BLaER1 treated with 17β-estradiol and CSF1 and Interleukin-3, amounts not matched to agents 10 nM and 100 nM (cell line): ENCODE data around the gene MTPN.

Source experiments
- H3K27ac ChIP-seq, 11 experiments: shearing (Covaris generic); formaldehyde crosslinking; 2 replicates each; pipeline ENCODE4 v1.8.1; 2022
- H3K27me3 ChIP-seq, 11 experiments: shearing (Covaris generic); formaldehyde crosslinking; 2 replicates each; pipeline ENCODE4 v1.8.1; 2022
- H3K36me3 ChIP-seq, 11 experiments: shearing (Covaris generic); formaldehyde crosslinking; 2 replicates each; pipeline ENCODE4 v1.8.1; 2022
- H3K4me1 ChIP-seq, 10 experiments: shearing (Covaris generic); formaldehyde crosslinking; 2 replicates each; pipeline ENCODE4 v1.8.1; 2022
- H3K4me2 ChIP-seq, 11 experiments: shearing (Covaris generic); formaldehyde crosslinking; 2 replicates each; pipeline ENCODE4 v1.8.1; 2022
- H3K4me3 ChIP-seq, 10 experiments: shearing (Covaris generic); formaldehyde crosslinking; 2 replicates each; pipeline ENCODE4 v1.8.1; 2022
- H3K9ac ChIP-seq, 11 experiments: shearing (Covaris generic); formaldehyde crosslinking; 2 replicates each; pipeline ENCODE4 v1.8.1; 2022
- H3K9me3 ChIP-seq, 11 experiments: shearing (Covaris generic); formaldehyde crosslinking; replicated peaks in 1 of 11; 2 replicates each; pipeline ENCODE4 v1.8.1; 2022
- H4K20me1 ChIP-seq, 11 experiments: shearing (Covaris generic); formaldehyde crosslinking; 2 replicates each; pipeline ENCODE4 v1.8.1; 2022
- Cebpa-rat ChIP-seq, 11 experiments: shearing (Covaris generic); IDR thresholded peaks; 2 replicates each; pipeline ENCODE4 v1.8.1; 2022

Gene MTPN

DNA sequence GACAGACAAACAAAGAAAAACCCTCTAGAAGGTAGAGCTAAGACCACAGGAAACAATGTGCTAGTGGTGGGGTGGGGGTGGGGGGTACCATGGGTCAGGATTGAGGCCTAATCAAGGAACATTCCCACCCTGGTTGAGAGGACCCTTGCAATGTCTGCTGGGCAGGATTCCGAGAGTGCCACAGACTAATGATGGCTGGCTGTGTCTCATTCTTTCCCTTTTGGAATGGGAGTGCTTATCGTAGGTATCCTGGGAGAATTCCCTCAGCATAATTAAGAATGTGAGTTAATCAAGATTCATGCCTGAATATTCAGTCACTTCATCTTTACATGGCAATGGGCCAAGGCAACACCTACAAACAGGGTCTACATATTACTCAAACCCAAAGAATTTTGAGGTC is 14.7 kb upstream of the MTPN start:
- H3K4me3 ChIP-seq, result no peak overlapping the region
- peaks cover 0 to 29% (median 0%) of the 10 kb centered on the region in 10 experiments; a peak in 7 of 20 replicates for H3K4me1 ChIP-seq
- H3K36me3 ChIP-seq, result no peaks in the 10 kb centered on the region
- H3K4me2 ChIP-seq, result no peak overlapping the region
- H4K20me1 ChIP-seq, result no peaks in the 10 kb centered on the region
- H3K9me3 ChIP-seq, result peaks cover 0 to 2% (median 0%) of the 10 kb centered on the region in 11 experiments; a peak in 3 of 22 replicates
- TF ChIP-seq Cebpa-rat (IDR thresholded peaks at IDR 0.05), result no peak
- no peaks in the 10 kb centered on the region for H3K27me3 ChIP-seq
- H3K9ac ChIP-seq, result no peak overlapping the region
- H3K27ac ChIP-seq, result no peak overlapping the region

DNA sequence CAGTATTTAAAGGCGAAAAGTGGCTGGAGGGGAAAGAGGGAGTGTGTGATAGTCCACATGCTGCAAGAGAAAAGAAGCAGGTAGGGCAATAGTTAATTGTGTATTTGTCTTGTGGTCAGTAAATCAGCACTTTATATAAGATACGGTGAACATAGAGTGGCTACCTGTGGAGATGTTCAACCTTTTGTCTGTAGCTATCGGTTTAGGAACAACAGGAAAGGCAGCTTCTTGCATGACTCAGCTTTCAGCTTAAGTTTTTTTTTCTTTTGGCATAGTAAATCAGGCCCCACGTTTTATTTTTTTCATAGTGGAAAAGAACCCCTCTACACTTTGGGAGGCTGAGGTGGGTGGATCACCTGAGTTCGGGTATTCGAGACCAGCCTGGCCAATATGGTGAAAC is 14.2 kb upstream of the MTPN start:
- Histone ChIP-seq H3K4me3 (no peak overlapping the region), H3K9ac (no peak overlapping the region), H3K9me3 (peaks cover 3 to 7% (median 5%) of the 10 kb centered on the region in 11 experiments; a peak in 10 of 22 replicates), H3K27ac (no peak overlapping the region), H3K4me2 (peak overlapping the region in 2 of 11 experiments; percentile 57 to 70; a peak in 2 of 22 replicates), H4K20me1 (no peaks in the 10 kb centered on the region), H3K36me3 (no peaks in the 10 kb centered on the region), H3K27me3 (no peaks in the 10 kb centered on the region), H3K4me1 (peaks cover 0 to 29% (median 0%) of the 10 kb centered on the region in 10 experiments; a peak in 7 of 20 replicates)
- TF ChIP-seq Cebpa-rat (IDR thresholded peaks at IDR 0.05), result no peak

DNA sequence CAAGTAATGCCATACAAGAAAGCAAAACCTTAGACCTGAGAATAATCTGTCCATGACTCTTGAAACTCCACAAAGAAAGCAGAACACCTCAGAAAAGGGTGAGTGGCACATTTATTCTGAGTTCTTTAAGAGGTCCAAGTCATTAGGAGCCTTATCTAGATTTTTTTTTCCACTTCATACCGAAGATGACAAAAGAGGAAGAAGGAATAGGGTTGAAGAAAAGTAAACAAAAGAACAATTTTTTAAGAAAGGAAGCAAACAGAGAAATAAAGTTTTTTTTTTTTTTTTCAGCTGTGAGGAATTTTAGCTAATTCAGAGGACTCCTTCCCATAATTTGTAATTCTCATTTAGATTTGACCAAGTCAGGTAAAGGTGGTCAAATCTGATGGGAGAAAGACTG is 13.1 kb upstream of the MTPN start:
- peak overlapping the region in 3 of 11 experiments; percentile 29 to 70 (median 57); a peak in 3 of 22 replicates for H3K4me2 ChIP-seq

DNA sequence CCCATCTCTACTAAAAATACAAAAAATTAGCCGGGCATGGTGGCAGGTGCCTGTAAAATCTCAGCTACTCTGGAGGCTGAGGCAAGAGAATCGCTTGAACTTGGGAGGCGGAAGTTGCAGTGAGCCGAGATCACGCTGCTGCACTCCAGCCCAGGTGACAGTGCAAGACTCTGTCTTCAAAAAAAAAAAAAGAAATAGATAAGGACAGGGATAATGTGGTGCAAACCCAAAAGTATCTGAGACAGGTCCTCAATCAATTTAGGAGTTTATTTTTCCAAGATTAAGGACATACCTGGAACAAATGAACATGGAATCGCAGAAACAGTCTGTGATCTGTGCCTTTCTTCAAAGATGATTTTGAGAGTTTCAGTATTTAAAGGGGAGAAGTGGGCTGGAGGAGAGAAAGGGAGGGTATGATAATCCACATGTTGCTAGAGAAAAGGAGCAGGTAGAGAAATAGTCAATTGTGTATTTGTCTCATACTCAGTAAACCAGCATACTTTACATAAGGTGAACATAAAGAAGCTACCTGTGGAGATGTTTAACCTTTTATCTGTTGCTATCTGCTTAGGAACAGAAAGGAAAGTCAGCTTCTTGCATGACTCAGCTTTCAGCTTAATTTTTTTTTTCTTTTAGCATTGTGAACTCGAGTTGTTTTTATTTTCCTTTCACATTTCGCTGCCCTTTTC is 4.9 kb upstream of the MTPN start:
- Histone ChIP-seq H3K4me2 (peak overlapping the region in 4 of 11 experiments; percentile 67 to 86 (median 76); a peak in 8 of 22 replicates), H3K9me3 (peaks cover 4 to 24% (median 14%) of the 10 kb centered on the region in 11 experiments; a peak in 12 of 22 replicates), H3K27me3 (no peaks in the 10 kb centered on the region), H3K4me1 (peaks cover 5 to 56% (median 22%) of the 10 kb centered on the region in 10 experiments; a peak in 17 of 20 replicates), H3K27ac (peak overlapping the region in 2 of 11 experiments; percentile 73 to 85; a peak in 4 of 22 replicates), H4K20me1 (no peaks in the 10 kb centered on the region), H3K4me3 (peak overlapping the region in 1 of 10 experiments; percentile 34; a peak in 1 of 20 replicates), H3K36me3 (no peaks in the 10 kb centered on the region), H3K9ac (no peak overlapping the region; a peak in 1 of 22 replicates)
- TF ChIP-seq Cebpa-rat (IDR thresholded peaks at IDR 0.05), result no peak

More for the DNA sequence above, 13.1 kb upstream of the MTPN start:
- no peaks in the 10 kb centered on the region for H3K36me3 ChIP-seq
- H3K27me3 ChIP-seq, result no peaks in the 10 kb centered on the region
- peaks cover 3 to 17% (median 11%) of the 10 kb centered on the region in 11 experiments; a peak in 11 of 22 replicates for H3K9me3 ChIP-seq
- no peak overlapping the region for H3K4me3 ChIP-seq
- H4K20me1 ChIP-seq, result no peaks in the 10 kb centered on the region
- TF ChIP-seq Cebpa-rat (IDR thresholded peaks at IDR 0.05), result no peak
- peak overlapping the region in 2 of 11 experiments; percentile 14 to 33; a peak in 1 of 22 replicates for H3K27ac ChIP-seq
- H3K4me1 ChIP-seq, result peaks cover 0 to 29% (median 0%) of the 10 kb centered on the region in 10 experiments; a peak in 7 of 20 replicates
- no peak overlapping the region for H3K9ac ChIP-seq

DNA sequence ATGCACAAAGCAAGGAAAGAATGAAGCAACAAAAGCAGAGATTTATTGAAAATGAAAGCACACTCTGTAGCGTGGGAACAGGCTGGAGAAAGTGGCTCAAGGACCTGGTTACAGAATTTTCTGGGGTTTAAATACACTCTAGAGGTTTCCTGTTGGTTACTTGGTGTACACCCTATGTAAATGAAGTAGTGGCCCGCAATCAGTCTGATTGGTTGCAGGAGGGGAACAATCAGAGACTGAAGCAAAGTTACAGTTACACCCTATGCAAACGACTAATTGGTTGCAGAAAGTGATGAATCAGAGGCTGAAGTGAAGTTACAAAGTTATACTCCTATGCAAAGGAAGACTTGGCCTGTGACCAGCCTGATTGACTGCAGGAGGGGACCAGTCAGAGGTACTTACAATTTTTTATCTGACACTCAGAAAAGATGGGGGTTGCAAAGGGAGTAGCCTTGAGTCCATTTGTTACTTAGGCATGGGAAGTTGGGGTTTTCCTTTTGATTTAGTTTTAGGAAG is 3.6 kb upstream of the MTPN start:
- H3K4me3 ChIP-seq, result peak overlapping the region in 4 of 10 experiments; percentile 24 to 39 (median 30); a peak in 8 of 20 replicates
- no peak for TF ChIP-seq Cebpa-rat (IDR thresholded peaks at IDR 0.05)

DNA sequence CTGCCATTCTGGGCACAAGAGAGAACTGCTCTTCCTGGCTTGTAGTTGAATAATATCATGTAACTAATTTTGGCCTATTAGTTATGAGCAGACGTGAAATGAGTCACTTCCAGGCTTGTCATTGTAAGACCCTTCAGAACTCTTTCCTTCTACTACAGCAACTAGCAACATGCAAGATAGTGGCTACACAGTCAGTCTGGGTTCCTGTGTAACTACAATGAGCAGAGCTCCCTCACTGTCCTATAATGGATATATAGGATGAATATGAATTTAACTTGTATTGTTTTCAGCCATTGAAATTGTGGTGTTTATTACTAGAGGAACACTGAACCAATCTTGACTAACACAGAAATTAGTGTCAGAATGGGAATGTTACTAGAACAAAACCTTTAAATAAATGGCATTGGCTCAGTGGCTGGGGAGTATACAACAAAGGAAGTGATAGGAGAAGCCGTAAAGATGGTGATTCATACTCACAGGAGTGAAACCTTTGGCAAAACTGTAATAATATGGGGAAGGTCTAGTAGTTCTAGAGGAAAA is 2.9 kb upstream of the MTPN start:
- Histone ChIP-seq H3K27me3 (no peaks in the 10 kb centered on the region), H3K9me3 (peaks cover 0 to 7% (median 1%) of the 10 kb centered on the region in 11 experiments; a peak in 6 of 22 replicates), H3K36me3 (peaks cover 0 to 6% (median 4%) of the 10 kb centered on the region in 11 experiments; a peak in 6 of 22 replicates), H3K4me1 (peaks cover 17 to 66% (median 32%) of the 10 kb centered on the region in 10 experiments), H4K20me1 (peaks cover 11 to 17% (median 15%) of the 10 kb centered on the region in 11 experiments; a peak in 19 of 22 replicates), H3K27ac (peak overlapping the region in 6 of 11 experiments; percentile 16 to 85 (median 64); a peak in 9 of 22 replicates), H3K4me2 (peak overlapping the region; percentile 4 to 86 (median 47); a peak in 14 of 22 replicates), H3K4me3 (peak overlapping the region in 3 of 10 experiments; percentile 24 to 39 (median 34); a peak in 5 of 20 replicates), H3K9ac (peak overlapping the region in 4 of 11 experiments; percentile 11 to 61 (median 41); a peak in 4 of 22 replicates)
- TF ChIP-seq Cebpa-rat (IDR thresholded peaks at IDR 0.05), result no peak

More for the DNA sequence above, 3.6 kb upstream of the MTPN start:
- H3K9me3 ChIP-seq, result peaks cover 0 to 13% (median 6%) of the 10 kb centered on the region in 11 experiments; a peak in 8 of 22 replicates
- peak overlapping the region in 4 of 11 experiments; percentile 11 to 61 (median 41); a peak in 4 of 22 replicates for H3K9ac ChIP-seq
- H4K20me1 ChIP-seq, result peaks cover 4 to 11% (median 9%) of the 10 kb centered on the region in 11 experiments; a peak in 19 of 22 replicates
- peak overlapping the region; percentile 4 to 86 (median 47); a peak in 16 of 22 replicates for H3K4me2 ChIP-seq
- H3K36me3 ChIP-seq, result no peaks in the 10 kb centered on the region; a peak in 1 of 22 replicates
- H3K27ac ChIP-seq, result peak overlapping the region in 5 of 11 experiments; percentile 51 to 85 (median 72); a peak in 9 of 22 replicates
- H3K27me3 ChIP-seq, result no peaks in the 10 kb centered on the region
- H3K4me1 ChIP-seq, result peaks cover 11 to 59% (median 26%) of the 10 kb centered on the region in 10 experiments

DNA sequence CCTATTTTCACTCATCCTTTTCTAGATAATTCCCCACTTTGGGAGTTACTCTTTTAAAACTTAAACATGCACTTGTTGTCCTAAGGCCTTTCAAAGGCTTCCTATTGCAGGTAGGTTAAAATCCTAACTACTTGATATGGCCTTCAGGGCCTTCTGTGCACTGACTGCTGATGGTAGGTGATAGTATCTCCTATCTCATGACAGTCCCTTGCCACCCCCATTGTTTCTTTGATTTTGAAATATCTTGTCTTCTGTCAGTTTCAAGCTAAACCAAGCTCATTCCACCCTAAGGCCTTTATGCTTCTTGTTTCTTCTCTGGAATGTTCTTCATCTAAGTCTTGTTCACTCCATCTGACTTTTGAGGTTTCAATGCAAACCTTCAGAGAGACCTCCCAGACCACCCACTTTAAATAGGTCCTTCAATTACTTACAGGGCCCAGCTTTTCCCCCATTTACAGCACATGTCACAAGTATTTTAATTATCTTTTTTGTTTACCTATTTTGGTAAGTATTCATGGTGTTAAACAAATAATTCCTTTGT is 2.4 kb upstream of the MTPN start:
- peaks cover 22 to 71% (median 38%) of the 10 kb centered on the region in 10 experiments for H3K4me1 ChIP-seq
- peak overlapping the region in 8 of 11 experiments; percentile 9 to 86 (median 58); a peak in 13 of 22 replicates for H3K4me2 ChIP-seq
- H3K27ac ChIP-seq, result peak overlapping the region in 6 of 11 experiments; percentile 16 to 85 (median 64); a peak in 9 of 22 replicates
- H4K20me1 ChIP-seq, result peaks cover 13 to 23% (median 20%) of the 10 kb centered on the region in 11 experiments; a peak in 20 of 22 replicates
- TF ChIP-seq Cebpa-rat (IDR thresholded peaks at IDR 0.05), result no peak
- H3K36me3 ChIP-seq, result peaks cover 0 to 12% (median 7%) of the 10 kb centered on the region in 11 experiments; a peak in 9 of 22 replicates
- no peaks in the 10 kb centered on the region for H3K27me3 ChIP-seq
- peaks cover 0 to 6% (median 0%) of the 10 kb centered on the region in 11 experiments; a peak in 4 of 22 replicates for H3K9me3 ChIP-seq
- H3K9ac ChIP-seq, result peak overlapping the region in 2 of 11 experiments; percentile 54 to 61; a peak in 4 of 22 replicates
- no peak overlapping the region for H3K4me3 ChIP-seq

DNA sequence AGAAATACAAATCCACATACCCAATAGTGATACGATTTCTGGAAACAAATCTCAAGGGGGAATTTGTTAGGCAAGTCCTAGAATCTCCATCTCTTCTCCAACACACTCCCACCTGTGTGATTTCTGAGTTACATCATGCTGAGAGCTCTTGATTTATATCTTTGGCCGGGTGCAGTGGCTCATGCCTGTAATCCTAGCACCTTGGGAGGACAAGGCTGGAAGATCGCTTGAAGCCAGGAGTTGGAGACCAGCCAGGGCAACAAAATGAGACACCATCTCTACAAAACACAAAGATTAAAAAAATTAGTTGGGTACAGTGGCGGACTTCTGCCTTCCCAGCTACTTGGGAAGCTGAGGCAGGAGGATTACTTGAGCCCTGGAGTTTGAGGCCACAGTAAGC is 1.5 kb upstream of the MTPN start:
- Histone ChIP-seq H4K20me1 (peaks cover 19 to 32% (median 29%) of the 10 kb centered on the region in 11 experiments; a peak in 20 of 22 replicates), H3K27ac (no peak overlapping the region; a peak in 1 of 22 replicates), H3K27me3 (no peaks in the 10 kb centered on the region), H3K4me3 (no peak overlapping the region), H3K4me2 (peak overlapping the region in 1 of 11 experiments; percentile 86; a peak in 1 of 22 replicates), H3K4me1 (peaks cover 32 to 75% (median 46%) of the 10 kb centered on the region in 10 experiments), H3K36me3 (peaks cover 0 to 21% (median 15%) of the 10 kb centered on the region in 11 experiments; a peak in 16 of 22 replicates), H3K9ac (no peak overlapping the region), H3K9me3 (peaks cover 0 to 6% (median 0%) of the 10 kb centered on the region in 11 experiments; a peak in 4 of 22 replicates)
- no peak for TF ChIP-seq Cebpa-rat (IDR thresholded peaks at IDR 0.05)
